ENCODE data around the gene OR4Q2. TPM values are rescaled to one million over a fixed set of nuclear protein-coding genes. Genes with fewer than 3 reads are reported as not detected.

The OR4Q2 gene
- total RNA-seq, 1 experiment from 2014 or later, result not detected

DNA sequence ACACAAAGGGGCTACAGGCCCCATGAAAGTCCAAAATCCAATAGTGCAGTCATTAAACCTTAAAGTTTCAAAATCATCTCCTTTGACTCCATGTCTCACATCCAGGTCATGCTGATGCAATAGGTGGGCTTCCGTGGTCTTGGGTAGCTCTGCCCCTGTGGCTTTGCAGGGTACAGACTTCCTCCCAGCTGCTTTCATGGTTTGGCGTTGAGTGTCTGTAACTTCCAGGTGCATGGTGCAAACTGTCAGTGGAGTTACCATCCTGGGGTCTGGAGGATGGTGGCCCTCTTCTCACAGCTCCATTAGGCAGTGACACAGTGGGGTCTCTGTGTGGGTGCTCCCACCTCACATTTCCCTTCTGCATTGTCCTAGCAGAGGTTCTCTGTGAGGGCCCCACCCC is 8.5 kb upstream of the OR4Q2 start:
- no peak overlapping the region for H3K4me3 ChIP-seq (ENCODE audit: low read depth, low read length, poor library complexity, severe bottlenecking)
- no peaks in the 10 kb centered on the region for H3K36me3 ChIP-seq (ENCODE audit: insufficient read depth, low read length, poor library complexity, severe bottlenecking)
- no peak for DNase-seq (ENCODE audit: low spot score)
- H3K4me1 ChIP-seq (ENCODE audit: insufficient read depth, low read length, poor library complexity, severe bottlenecking), result no peaks in the 10 kb centered on the region
- TF ChIP-seq, protein P1, sequence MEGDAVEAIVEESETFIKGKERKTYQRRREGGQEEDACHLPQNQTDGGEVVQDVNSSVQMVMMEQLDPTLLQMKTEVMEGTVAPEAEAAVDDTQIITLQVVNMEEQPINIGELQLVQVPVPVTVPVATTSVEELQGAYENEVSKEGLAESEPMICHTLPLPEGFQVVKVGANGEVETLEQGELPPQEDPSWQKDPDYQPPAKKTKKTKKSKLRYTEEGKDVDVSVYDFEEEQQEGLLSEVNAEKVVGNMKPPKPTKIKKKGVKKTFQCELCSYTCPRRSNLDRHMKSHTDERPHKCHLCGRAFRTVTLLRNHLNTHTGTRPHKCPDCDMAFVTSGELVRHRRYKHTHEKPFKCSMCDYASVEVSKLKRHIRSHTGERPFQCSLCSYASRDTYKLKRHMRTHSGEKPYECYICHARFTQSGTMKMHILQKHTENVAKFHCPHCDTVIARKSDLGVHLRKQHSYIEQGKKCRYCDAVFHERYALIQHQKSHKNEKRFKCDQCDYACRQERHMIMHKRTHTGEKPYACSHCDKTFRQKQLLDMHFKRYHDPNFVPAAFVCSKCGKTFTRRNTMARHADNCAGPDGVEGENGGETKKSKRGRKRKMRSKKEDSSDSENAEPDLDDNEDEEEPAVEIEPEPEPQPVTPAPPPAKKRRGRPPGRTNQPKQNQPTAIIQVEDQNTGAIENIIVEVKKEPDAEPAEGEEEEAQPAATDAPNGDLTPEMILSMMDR (conservative IDR thresholded peaks at IDR 0.05; ENCODE audit: low read depth, low read length), result no peak
- TF ChIP-seq EZH2 (IDR thresholded peaks at IDR 0.05; ENCODE audit: borderline replicate concordance, low read depth, low read length, poor library complexity, severe bottlenecking), result no peak
- H3K27me3 ChIP-seq (replicated peaks; ENCODE audit: insufficient read depth, low read depth, low read length, poor library complexity), result no peaks in the 10 kb centered on the region
- ChIA-PET POLR2A (ENCODE audit: low non-redundant PET) (no interaction called here), CTCF (no interaction called here)
- H3K9me3 ChIP-seq (ENCODE audit: low read depth, low read length, poor library complexity, severe bottlenecking), result peaks cover 35% of the 10 kb centered on the region
- BruUV-seq (replicated peaks), result no TSS peak
- no peak overlapping the region for H3K27ac ChIP-seq (ENCODE audit: low read depth, low read length, poor library complexity, severe bottlenecking)
- intact Hi-C loops (cut with micrococcal nuclease; ENCODE audit: unreplicated experiment), result no loop called here

DNA sequence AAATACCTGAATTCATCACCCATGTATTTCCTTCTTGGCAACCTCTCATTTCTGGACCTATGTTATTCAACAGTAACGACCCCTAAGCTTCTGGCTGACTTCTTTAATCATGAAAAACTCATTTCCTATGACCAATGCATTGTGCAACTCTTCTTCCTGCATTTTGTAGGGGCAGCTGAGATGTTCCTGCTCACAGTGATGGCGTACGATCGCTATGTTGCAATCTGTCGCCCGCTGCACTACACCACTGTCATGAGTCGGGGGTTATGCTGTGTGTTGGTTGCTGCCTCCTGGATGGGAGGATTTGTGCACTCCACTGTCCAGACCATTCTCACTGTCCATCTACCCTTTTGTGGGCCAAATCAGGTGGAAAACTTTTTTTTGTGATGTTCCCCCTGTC is 356 bp downstream of the OR4Q2 start:
- CTCF ChIA-PET, result no interaction called here
- DNase-seq (ENCODE audit: low spot score), result no peak
- H3K27me3 ChIP-seq (replicated peaks; ENCODE audit: insufficient read depth, low read depth, low read length, poor library complexity), result no peaks in the 10 kb centered on the region
- H3K4me3 ChIP-seq (ENCODE audit: low read depth, low read length, poor library complexity, severe bottlenecking), result no peak overlapping the region
- peaks cover 14% of the 10 kb centered on the region for H3K9me3 ChIP-seq (ENCODE audit: low read depth, low read length, poor library complexity, severe bottlenecking)
- intact Hi-C loops (cut with micrococcal nuclease; ENCODE audit: unreplicated experiment), result no loop called here
- POLR2A ChIA-PET (ENCODE audit: low non-redundant PET), result no interaction called here
- no peak overlapping the region for H3K27ac ChIP-seq (ENCODE audit: low read depth, low read length, poor library complexity, severe bottlenecking)
- H3K36me3 ChIP-seq (ENCODE audit: insufficient read depth, low read length, poor library complexity, severe bottlenecking), result no peaks in the 10 kb centered on the region
- BruUV-seq (replicated peaks), result no TSS peak
- TF ChIP-seq, protein P1 (conservative IDR thresholded peaks at IDR 0.05; ENCODE audit: low read depth, low read length), result no peak
- TF ChIP-seq EZH2 (IDR thresholded peaks at IDR 0.05; ENCODE audit: borderline replicate concordance, low read depth, low read length, poor library complexity, severe bottlenecking), result no peak
- H3K4me1 ChIP-seq (ENCODE audit: insufficient read depth, low read length, poor library complexity, severe bottlenecking), result no peaks in the 10 kb centered on the region

DNA sequence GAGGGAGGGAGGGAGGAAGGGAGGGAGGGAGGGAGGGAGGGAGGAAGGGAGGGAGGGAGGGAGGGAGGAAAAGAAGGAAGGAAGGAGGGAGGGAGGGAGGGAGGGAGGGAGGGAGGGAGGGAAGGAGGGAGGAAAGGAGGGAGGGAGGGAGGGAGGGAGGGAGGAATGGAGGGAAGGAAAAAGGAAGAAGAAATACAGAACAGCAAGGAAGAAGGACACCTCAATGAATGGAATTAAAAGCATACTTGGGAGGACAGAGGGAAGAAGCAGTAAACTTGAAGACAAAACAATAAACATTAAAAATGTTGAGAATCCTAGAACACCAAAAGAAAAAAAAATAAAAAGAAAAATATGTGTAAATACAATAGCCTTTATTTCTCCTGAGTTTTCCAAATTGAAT is 6.2 kb downstream of the OR4Q2 start:
- Histone ChIP-seq H3K4me3 (ENCODE audit: low read depth, low read length, poor library complexity, severe bottlenecking) (no peak overlapping the region), H3K27me3 (replicated peaks; ENCODE audit: insufficient read depth, low read depth, low read length, poor library complexity) (no peaks in the 10 kb centered on the region), H3K9me3 (ENCODE audit: low read depth, low read length, poor library complexity, severe bottlenecking) (peaks cover 10% of the 10 kb centered on the region), H3K4me1 (ENCODE audit: insufficient read depth, low read length, poor library complexity, severe bottlenecking) (no peaks in the 10 kb centered on the region), H3K36me3 (ENCODE audit: insufficient read depth, low read length, poor library complexity, severe bottlenecking) (no peaks in the 10 kb centered on the region), H3K27ac (ENCODE audit: low read depth, low read length, poor library complexity, severe bottlenecking) (no peak overlapping the region)
- no TSS peak for BruUV-seq (replicated peaks)
- CTCF ChIA-PET, result no interaction called here
- TF ChIP-seq, protein P1 (conservative IDR thresholded peaks at IDR 0.05; ENCODE audit: low read depth, low read length), result no peak
- TF ChIP-seq EZH2 (IDR thresholded peaks at IDR 0.05; ENCODE audit: borderline replicate concordance, low read depth, low read length, poor library complexity, severe bottlenecking), result no peak
- intact Hi-C loops (cut with micrococcal nuclease; ENCODE audit: unreplicated experiment), result no loop called here
- no peak for DNase-seq (ENCODE audit: low spot score)
- POLR2A ChIA-PET (ENCODE audit: low non-redundant PET), result no interaction called here

Measured in A673 (cell line).